ENCODE measurements around the gene ADGRE3. TPM values are rescaled to one million over a fixed set of nuclear protein-coding genes. Genes with fewer than 3 reads are reported as not detected.

The ADGRE3 gene
- total RNA-seq, 4 donors from 2014 or later = 0.50 TPM; not detected in 3

DNA sequence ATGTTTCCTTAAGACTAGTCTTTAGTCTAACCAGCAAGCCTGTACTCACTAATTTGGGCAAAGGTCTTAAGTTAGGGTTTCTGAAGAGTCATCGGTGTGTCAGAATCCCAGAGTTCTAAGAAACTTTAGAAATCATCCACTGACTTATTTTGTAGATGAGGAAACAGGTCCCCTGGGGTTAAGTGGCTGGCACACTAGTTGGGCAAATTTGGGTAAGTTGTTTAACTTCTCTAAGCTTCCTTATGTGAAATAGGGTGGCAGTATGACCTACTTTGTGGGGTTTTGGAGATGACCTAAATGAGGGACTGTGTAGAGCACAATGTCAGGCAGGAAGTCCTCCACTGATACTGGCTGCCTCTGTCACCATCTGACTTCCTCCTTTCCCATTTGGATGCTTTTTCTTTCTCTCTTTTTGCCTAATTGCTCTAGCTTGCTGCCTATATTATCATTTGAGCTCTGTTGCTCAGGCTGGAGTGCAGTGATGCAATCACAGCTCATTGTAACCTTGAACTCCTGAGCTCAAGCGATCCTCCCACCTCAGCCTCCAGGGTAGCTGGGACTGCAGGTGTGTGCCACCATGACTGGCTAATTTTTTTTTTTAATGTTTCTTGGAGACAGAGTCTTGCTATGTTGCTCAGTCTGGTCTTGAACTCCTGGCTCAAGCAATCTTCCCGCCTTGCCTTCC lies 2.3 kb downstream of the ADGRE3 start:
- Histone ChIP-seq H3K27me3 (peaks cover 0 to 58% (median 2%) of the 10 kb centered on the region in 4 donors), H3K27ac (replicated peaks in 1 of 4) (no peak overlapping the region), H3K9me3 (peaks cover 0 to 13% (median 6%) of the 10 kb centered on the region in 4 donors), H3K36me3 (no peaks in the 10 kb centered on the region), H3K4me1 (no peaks in the 10 kb centered on the region), H3K4me3 (no peak overlapping the region)
- intact Hi-C loops (cut with DNase I) = no loop called here
- no peak for DNase-seq (ENCODE audit: extremely low spot score)
- TF ChIP-seq POLR2AphosphoS5 (IDR thresholded peaks at IDR 0.05) = no peak
- TF ChIP-seq, protein P1, sequence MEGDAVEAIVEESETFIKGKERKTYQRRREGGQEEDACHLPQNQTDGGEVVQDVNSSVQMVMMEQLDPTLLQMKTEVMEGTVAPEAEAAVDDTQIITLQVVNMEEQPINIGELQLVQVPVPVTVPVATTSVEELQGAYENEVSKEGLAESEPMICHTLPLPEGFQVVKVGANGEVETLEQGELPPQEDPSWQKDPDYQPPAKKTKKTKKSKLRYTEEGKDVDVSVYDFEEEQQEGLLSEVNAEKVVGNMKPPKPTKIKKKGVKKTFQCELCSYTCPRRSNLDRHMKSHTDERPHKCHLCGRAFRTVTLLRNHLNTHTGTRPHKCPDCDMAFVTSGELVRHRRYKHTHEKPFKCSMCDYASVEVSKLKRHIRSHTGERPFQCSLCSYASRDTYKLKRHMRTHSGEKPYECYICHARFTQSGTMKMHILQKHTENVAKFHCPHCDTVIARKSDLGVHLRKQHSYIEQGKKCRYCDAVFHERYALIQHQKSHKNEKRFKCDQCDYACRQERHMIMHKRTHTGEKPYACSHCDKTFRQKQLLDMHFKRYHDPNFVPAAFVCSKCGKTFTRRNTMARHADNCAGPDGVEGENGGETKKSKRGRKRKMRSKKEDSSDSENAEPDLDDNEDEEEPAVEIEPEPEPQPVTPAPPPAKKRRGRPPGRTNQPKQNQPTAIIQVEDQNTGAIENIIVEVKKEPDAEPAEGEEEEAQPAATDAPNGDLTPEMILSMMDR (IDR thresholded peaks at IDR 0.05) = no peak
- no peak for TF ChIP-seq POLR2A (IDR thresholded peaks at IDR 0.05; ENCODE audit: low read depth)
- no peak for TF ChIP-seq EP300 (IDR thresholded peaks at IDR 0.05)
- 82% methylated on average over 3 of the region's 3 CpGs for WGBS

- WGBS = 65% methylated on average over 2 of the region's 2 CpGs
- Histone ChIP-seq H3K4me1 (no peaks in the 10 kb centered on the region), H3K9me3 (peaks cover 0 to 13% (median 6%) of the 10 kb centered on the region in 4 donors), H3K36me3 (no peaks in the 10 kb centered on the region), H3K27ac (replicated peaks in 1 of 4) (no peak overlapping the region), H3K27me3 (peaks cover 0 to 49% (median 2%) of the 10 kb centered on the region in 4 donors), H3K4me3 (no peak overlapping the region)
- TF ChIP-seq, protein P1 (IDR thresholded peaks at IDR 0.05) = no peak
- no peak for TF ChIP-seq POLR2A (IDR thresholded peaks at IDR 0.05; ENCODE audit: low read depth)
- DNase-seq (ENCODE audit: extremely low spot score) = no peak
- intact Hi-C loops (cut with DNase I) = no loop called here
These were observed 4.2 kb downstream of the ADGRE3 start for GRCh38 chr19:14670408-14670807.

- intact Hi-C loops (cut with DNase I) = no loop called here
- no peak for DNase-seq (ENCODE audit: extremely low spot score)
- peaks cover 0 to 46% (median under 1%) of the 10 kb centered on the region in 4 donors for H3K27me3 ChIP-seq
- H3K9me3 ChIP-seq = peaks cover 0 to 13% (median 6%) of the 10 kb centered on the region in 4 donors
- no peak overlapping the region for H3K4me3 ChIP-seq
- 83% methylated on average over 3 of the region's 3 CpGs for WGBS
- TF ChIP-seq POLR2AphosphoS5 (IDR thresholded peaks at IDR 0.05) = no peak
- no peak for TF ChIP-seq POLR2A (IDR thresholded peaks at IDR 0.05; ENCODE audit: low read depth)
- TF ChIP-seq, protein P1 (IDR thresholded peaks at IDR 0.05) = no peak
- no peak for TF ChIP-seq EP300 (IDR thresholded peaks at IDR 0.05)
- no peaks in the 10 kb centered on the region for H3K4me1 ChIP-seq
- no peaks in the 10 kb centered on the region for H3K36me3 ChIP-seq
- H3K27ac ChIP-seq (replicated peaks in 1 of 4) = no peak overlapping the region
These were observed 4.7 kb downstream of the ADGRE3 start for GRCh38 chr19:14669940-14670339.

DNA sequence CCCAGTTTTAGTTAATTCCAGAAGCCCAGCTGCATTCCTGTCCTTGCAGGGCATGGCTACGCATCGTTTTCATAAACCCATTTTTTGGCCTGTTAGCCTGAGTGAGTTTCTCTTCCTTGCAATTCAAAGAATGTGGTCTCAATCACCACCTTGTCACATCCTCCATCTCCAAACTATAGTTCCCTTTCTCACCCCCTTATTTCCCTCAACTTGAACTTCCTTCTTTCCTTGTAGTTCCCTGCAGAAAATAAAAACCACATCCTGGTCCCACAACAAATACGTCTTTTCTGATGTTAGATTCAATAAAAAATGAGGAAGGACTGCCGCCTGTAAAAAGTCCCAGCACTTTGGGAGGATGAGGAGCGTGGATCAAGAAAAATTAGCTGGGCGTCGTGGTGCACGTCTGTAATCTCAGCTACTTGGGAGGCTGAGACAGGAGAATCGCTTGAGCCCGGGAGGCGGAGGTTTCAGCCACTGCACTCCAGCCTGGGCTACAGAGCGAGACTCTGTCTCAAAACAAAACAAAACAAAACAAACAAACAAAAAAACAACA lies 13.2 kb downstream of the ADGRE3 start:
- Histone ChIP-seq H3K27ac (replicated peaks in 1 of 4) (no peak overlapping the region), H3K9me3 (no peaks in the 10 kb centered on the region), H3K4me1 (no peaks in the 10 kb centered on the region), H3K36me3 (no peaks in the 10 kb centered on the region), H3K4me3 (no peak overlapping the region), H3K27me3 (peaks cover 0 to 12% (median 0%) of the 10 kb centered on the region in 4 donors)
- no peak for TF ChIP-seq EP300 (IDR thresholded peaks at IDR 0.05)
- TF ChIP-seq POLR2A (IDR thresholded peaks at IDR 0.05; ENCODE audit: low read depth) = no peak
- no peak for TF ChIP-seq POLR2AphosphoS5 (IDR thresholded peaks at IDR 0.05)
- TF ChIP-seq, protein P1 (IDR thresholded peaks at IDR 0.05) = no peak
- WGBS = 62% methylated on average over 12 of the region's 12 CpGs
- intact Hi-C loops (cut with DNase I) = no loop called here
- no peak for DNase-seq (ENCODE audit: extremely low spot score)
